ENCODE measurements around the gene EEF1A1.
"Not testable (repeated sequence)": the region's sequence is repeated elsewhere in the genome, so short reads cannot be mapped to it uniquely, and the experiment has no call there.

The EEF1A1 gene

GRCh38 chr6:73534628-73535027 is 13.8 kb upstream of the EEF1A1 start:
- DNase-seq: no peak

- no peak for DNase-seq
These were observed 11.5 kb upstream of the EEF1A1 start for GRCh38 chr6:73532293-73532692.

GRCh38 chr6:73528897-73529296 is 8.1 kb upstream of the EEF1A1 start:
- no peak for DNase-seq

GRCh38 chr6:73525546-73526330 is 4.9 kb upstream of the EEF1A1 start:
- peak; percentile 20 for DNase-seq

GRCh38 chr6:73523434-73524123 is 2.7 kb upstream of the EEF1A1 start:
- peak; percentile 48 for DNase-seq

GRCh38 chr6:73521351-73521985 is 636 bp upstream of the EEF1A1 start:
- peak; percentile 84 for DNase-seq

- DNase-seq: peak; percentile 78
These were observed 725 bp downstream of the EEF1A1 start for GRCh38 chr6:73519926-73520687.

- not testable (repeated sequence) for DNase-seq
These were observed 1.6 kb downstream of the EEF1A1 start for GRCh38 chr6:73518982-73519881.

GRCh38 chr6:73518100-73518981 is 2.5 kb downstream of the EEF1A1 start:
- DNase-seq: not testable (repeated sequence)

- DNase-seq: peak; percentile 13
These were observed 4.0 kb downstream of the EEF1A1 start for GRCh38 chr6:73516514-73517489.

- DNase-seq: peak; percentile 38
These were observed 5.6 kb downstream of the EEF1A1 start for GRCh38 chr6:73515204-73515655.

- DNase-seq: no peak
These were observed 6.1 kb downstream of the EEF1A1 start for GRCh38 chr6:73514746-73515110.

GRCh38 chr6:73513496-73513854 is 7.4 kb downstream of the EEF1A1 start:
- DNase-seq: peak; percentile 20

- DNase-seq: no peak
These were observed 9.0 kb downstream of the EEF1A1 start for GRCh38 chr6:73511796-73512195.

- DNase-seq: no peak
These were observed 11.0 kb downstream of the EEF1A1 start for GRCh38 chr6:73509851-73510250.

GRCh38 chr6:73508776-73509175 is 12.1 kb downstream of the EEF1A1 start:
- DNase-seq: no peak

- DNase-seq: no peak
These were observed 14.6 kb downstream of the EEF1A1 start for GRCh38 chr6:73506246-73506645.

GRCh38 chr6:73505705-73506104 is 15.1 kb downstream of the EEF1A1 start:
- DNase-seq: peak; percentile 13

GRCh38 chr6:73505142-73505541 is 15.7 kb downstream of the EEF1A1 start:
- DNase-seq: no peak

- no peak for DNase-seq
These were observed 16.7 kb downstream of the EEF1A1 start for GRCh38 chr6:73504160-73504559.
